Measurements from ENCODE around the gene XRCC1.
A peak's percentile ranks its signal among the peaks of the same experiment; 100 is the strongest.

Gene XRCC1

GRCh38 chr19:43538922-43539321 lies 36.4 kb downstream of the XRCC1 start:
- Histone ChIP-seq H3K14ac (ENCODE audit: low read length) (no peak overlapping the region), H3K4me1 (ENCODE audit: control insufficient read depth in 2 of 2, insufficient read depth in 1 of 2, low read depth in 1 of 2, low read length in 2 of 2) (peaks cover 0 to 4% of the 10 kb centered on the region in 2 donors), H2BK120ac (ENCODE audit: low read depth, low read length) (no peak overlapping the region), H3K9ac (ENCODE audit: low read depth, low read length, poor library complexity) (no peak overlapping the region), H4K91ac (ENCODE audit: low read depth, low read length, poor library complexity) (no peak overlapping the region), H3K27me3 (ENCODE audit: control insufficient read depth in 3 of 3, insufficient read depth in 3 of 3, low read depth in 1 of 3, low read length in 3 of 3) (no peaks in the 10 kb centered on the region), H2BK5ac (ENCODE audit: low read length) (no peak overlapping the region), H3K4ac (ENCODE audit: low read length) (no peak overlapping the region), H2AFZ (ENCODE audit: low read length) (no peak overlapping the region), H4K8ac (ENCODE audit: low read depth, low read length) (no peak overlapping the region), H3K79me1 (ENCODE audit: low read depth, low read length) (peaks cover 1% of the 10 kb centered on the region), H3K18ac (ENCODE audit: low read length) (no peak overlapping the region), H2AK5ac (ENCODE audit: low read depth, low read length) (no peak overlapping the region), H3K4me2 (ENCODE audit: insufficient read depth, low read length, poor library complexity, severe bottlenecking) (no peak overlapping the region), H3K9me3 (replicated peaks in 1 of 2; ENCODE audit: control insufficient read depth in 2 of 2, insufficient read depth in 1 of 2, low read depth in 1 of 2, low read length in 2 of 2) (peaks cover 12 to 14% of the 10 kb centered on the region in 2 donors), H2BK12ac (ENCODE audit: low read length) (no peak overlapping the region), H2BK15ac (ENCODE audit: low read length) (no peak overlapping the region), H3K23ac (ENCODE audit: low read depth, low read length, poor library complexity) (no peak overlapping the region), H3K27ac (replicated peaks; ENCODE audit: low read length) (no peak overlapping the region), H3K4me3 (ENCODE audit: low read length in 2 of 2) (no peak overlapping the region), H3K36me3 (replicated peaks in 1 of 2; ENCODE audit: control insufficient read depth in 2 of 2, insufficient read depth in 2 of 2, low read length in 2 of 2) (peaks cover 43 to 82% of the 10 kb centered on the region in 2 donors)
- DNase-seq (ENCODE audit: low spot score), result no peak

- H2AK5ac ChIP-seq (ENCODE audit: low read depth, low read length), result peak overlapping the region; percentile 40
- no peak overlapping the region for H3K4me2 ChIP-seq (ENCODE audit: insufficient read depth, low read length, poor library complexity, severe bottlenecking)
- no peak overlapping the region for H4K8ac ChIP-seq (ENCODE audit: low read depth, low read length)
- no peak overlapping the region for H4K91ac ChIP-seq (ENCODE audit: low read depth, low read length, poor library complexity)
- H3K9ac ChIP-seq (ENCODE audit: low read depth, low read length, poor library complexity), result no peak overlapping the region
- no peak overlapping the region for H2AFZ ChIP-seq (ENCODE audit: low read length)
- H3K79me1 ChIP-seq (ENCODE audit: low read depth, low read length), result no peaks in the 10 kb centered on the region
- no peak overlapping the region for H3K18ac ChIP-seq (ENCODE audit: low read length)
- no peak overlapping the region for H3K4me3 ChIP-seq (ENCODE audit: low read length in 2 of 2)
- no peak overlapping the region for H2BK12ac ChIP-seq (ENCODE audit: low read length)
- peaks cover 6 to 14% of the 10 kb centered on the region in 2 donors for H3K9me3 ChIP-seq (replicated peaks in 1 of 2; ENCODE audit: control insufficient read depth in 2 of 2, insufficient read depth in 1 of 2, low read depth in 1 of 2, low read length in 2 of 2)
- peaks cover 13 to 44% of the 10 kb centered on the region in 2 donors for H3K36me3 ChIP-seq (replicated peaks in 1 of 2; ENCODE audit: control insufficient read depth in 2 of 2, insufficient read depth in 2 of 2, low read length in 2 of 2)
- WGBS, 2 donors (ENCODE audit: extremely low coverage in 2 of 2, insufficient read length in 2 of 2, insufficient replicate concordance in 1 of 2), result no CpG with 5 or more reads among the region's 62 CpGs
- no peak overlapping the region for H2BK5ac ChIP-seq (ENCODE audit: low read length)
- DNase-seq (ENCODE audit: low spot score), result peak; percentile 54
- H3K4me1 ChIP-seq (ENCODE audit: control insufficient read depth in 2 of 2, insufficient read depth in 1 of 2, low read depth in 1 of 2, low read length in 2 of 2), result peaks cover 8 to 13% of the 10 kb centered on the region in 2 donors
- no peak overlapping the region for H3K14ac ChIP-seq (ENCODE audit: low read length)
- H3K27me3 ChIP-seq (ENCODE audit: control insufficient read depth in 3 of 3, insufficient read depth in 3 of 3, low read depth in 1 of 3, low read length in 3 of 3), result no peaks in the 10 kb centered on the region
- H3K23ac ChIP-seq (ENCODE audit: low read depth, low read length, poor library complexity), result peak overlapping the region; percentile 52
- H3K4ac ChIP-seq (ENCODE audit: low read length), result no peak overlapping the region
- no peak overlapping the region for H3K27ac ChIP-seq (replicated peaks; ENCODE audit: low read length)
- no peak overlapping the region for H2BK120ac ChIP-seq (ENCODE audit: low read depth, low read length)
- H2BK15ac ChIP-seq (ENCODE audit: low read length), result peak overlapping the region; percentile 46
These were observed 40.2 kb downstream of the XRCC1 start for GRCh38 chr19:43534816-43535761.

- Histone ChIP-seq H3K79me1 (ENCODE audit: low read depth, low read length) (no peaks in the 10 kb centered on the region), H2AFZ (ENCODE audit: low read length) (peak overlapping the region; percentile 88), H2AK5ac (ENCODE audit: low read depth, low read length) (no peak overlapping the region), H3K36me3 (replicated peaks in 1 of 2; ENCODE audit: control insufficient read depth in 2 of 2, insufficient read depth in 2 of 2, low read length in 2 of 2) (peaks cover 10 to 37% of the 10 kb centered on the region in 2 donors), H3K4me1 (ENCODE audit: control insufficient read depth in 2 of 2, insufficient read depth in 1 of 2, low read depth in 1 of 2, low read length in 2 of 2) (peaks cover 8 to 13% of the 10 kb centered on the region in 2 donors), H3K18ac (ENCODE audit: low read length) (peak overlapping the region; percentile 58), H4K91ac (ENCODE audit: low read depth, low read length, poor library complexity) (no peak overlapping the region), H3K27me3 (ENCODE audit: control insufficient read depth in 3 of 3, insufficient read depth in 3 of 3, low read depth in 1 of 3, low read length in 3 of 3) (no peaks in the 10 kb centered on the region), H3K4me2 (ENCODE audit: insufficient read depth, low read length, poor library complexity, severe bottlenecking) (peak overlapping the region; percentile 65), H3K9me3 (replicated peaks in 1 of 2; ENCODE audit: control insufficient read depth in 2 of 2, insufficient read depth in 1 of 2, low read depth in 1 of 2, low read length in 2 of 2) (peaks cover 6 to 12% of the 10 kb centered on the region in 2 donors), H4K8ac (ENCODE audit: low read depth, low read length) (no peak overlapping the region), H3K23ac (ENCODE audit: low read depth, low read length, poor library complexity) (peak overlapping the region; percentile 32), H2BK5ac (ENCODE audit: low read length) (no peak overlapping the region), H2BK12ac (ENCODE audit: low read length) (no peak overlapping the region), H3K4ac (ENCODE audit: low read length) (no peak overlapping the region), H2BK15ac (ENCODE audit: low read length) (no peak overlapping the region), H3K4me3 (ENCODE audit: low read length in 2 of 2) (peak overlapping the region in 1 of 2 donors; percentile 12), H2BK120ac (ENCODE audit: low read depth, low read length) (no peak overlapping the region), H3K9ac (ENCODE audit: low read depth, low read length, poor library complexity) (peak overlapping the region; percentile 87), H3K27ac (replicated peaks; ENCODE audit: low read length) (peak overlapping the region; percentile 10), H3K14ac (ENCODE audit: low read length) (no peak overlapping the region)
- no CpG with 5 or more reads among the region's 17 CpGs for WGBS, 2 donors (ENCODE audit: extremely low coverage in 2 of 2, insufficient read length in 2 of 2, insufficient replicate concordance in 1 of 2)
- DNase-seq (ENCODE audit: low spot score), result no peak
These were observed 41.0 kb downstream of the XRCC1 start for GRCh38 chr19:43534305-43534815.
